ENCODE results near the gene CIZ1.

CIZ1 gene

DNA sequence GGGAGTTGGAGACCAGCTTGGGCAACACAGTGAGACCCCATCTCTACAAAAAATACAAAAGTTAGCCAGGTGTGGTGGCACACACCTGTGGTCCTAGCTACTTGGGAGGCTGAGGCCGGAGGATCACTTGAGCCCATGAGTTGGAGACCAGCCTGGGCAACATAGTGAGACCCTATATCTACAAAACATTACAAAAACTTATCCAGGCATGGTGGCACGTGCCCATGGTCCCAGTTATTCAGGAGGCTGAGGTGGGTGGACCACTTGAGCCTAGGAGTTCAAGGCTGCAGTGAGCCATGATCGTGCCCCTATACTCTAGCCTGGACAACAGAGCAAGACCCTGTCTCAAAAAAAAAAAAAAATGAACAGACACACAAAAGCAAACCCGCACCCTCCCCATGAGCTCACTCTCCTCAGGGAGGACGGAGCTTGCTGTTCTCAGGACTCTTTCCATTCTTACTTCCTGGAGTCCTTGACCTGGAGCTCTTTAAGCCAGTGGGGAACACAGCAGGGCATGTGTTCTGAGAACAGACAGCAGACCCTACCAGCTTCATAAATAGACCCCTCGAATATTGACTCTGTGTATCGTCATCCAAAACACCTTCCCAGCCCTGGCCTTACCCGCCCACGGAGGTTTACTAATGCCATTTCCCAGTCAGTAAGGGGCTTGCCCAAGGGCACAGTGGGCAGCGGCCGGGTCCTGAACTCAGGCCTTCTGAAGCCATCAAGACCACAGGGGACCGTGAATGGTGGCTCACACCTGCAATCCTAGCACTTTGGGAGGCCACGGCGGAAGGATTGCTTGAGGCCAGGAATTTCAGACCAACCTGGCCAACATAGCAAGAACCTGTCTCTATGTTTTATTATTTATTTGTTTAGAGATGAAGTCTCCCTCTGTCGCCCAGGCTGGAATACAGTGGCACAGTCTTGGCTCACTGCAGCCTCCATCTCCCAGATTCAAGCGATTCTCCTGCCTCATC lies 75.0 kb downstream of the CIZ1 start:
- Histone ChIP-seq H3K9me3 (ENCODE audit: severe bottlenecking) (no peaks in the 10 kb centered on the region), H3K27me3 (ENCODE audit: insufficient read depth, poor library complexity, severe bottlenecking) (no peaks in the 10 kb centered on the region), H3K4me3 (ENCODE audit: severe bottlenecking) (no peak overlapping the region), H3K27ac (ENCODE audit: poor library complexity, severe bottlenecking) (no peak overlapping the region), H3K4me1 (ENCODE audit: insufficient read depth, poor library complexity, severe bottlenecking) (no peaks in the 10 kb centered on the region), H3K36me3 (ENCODE audit: low read depth) (no peaks in the 10 kb centered on the region)
- ATAC-seq (ENCODE audit: low read depth) (no peak), DNase-seq (ENCODE audit: low spot score) (peak; percentile 38)
- TF ChIP-seq, protein P1, sequence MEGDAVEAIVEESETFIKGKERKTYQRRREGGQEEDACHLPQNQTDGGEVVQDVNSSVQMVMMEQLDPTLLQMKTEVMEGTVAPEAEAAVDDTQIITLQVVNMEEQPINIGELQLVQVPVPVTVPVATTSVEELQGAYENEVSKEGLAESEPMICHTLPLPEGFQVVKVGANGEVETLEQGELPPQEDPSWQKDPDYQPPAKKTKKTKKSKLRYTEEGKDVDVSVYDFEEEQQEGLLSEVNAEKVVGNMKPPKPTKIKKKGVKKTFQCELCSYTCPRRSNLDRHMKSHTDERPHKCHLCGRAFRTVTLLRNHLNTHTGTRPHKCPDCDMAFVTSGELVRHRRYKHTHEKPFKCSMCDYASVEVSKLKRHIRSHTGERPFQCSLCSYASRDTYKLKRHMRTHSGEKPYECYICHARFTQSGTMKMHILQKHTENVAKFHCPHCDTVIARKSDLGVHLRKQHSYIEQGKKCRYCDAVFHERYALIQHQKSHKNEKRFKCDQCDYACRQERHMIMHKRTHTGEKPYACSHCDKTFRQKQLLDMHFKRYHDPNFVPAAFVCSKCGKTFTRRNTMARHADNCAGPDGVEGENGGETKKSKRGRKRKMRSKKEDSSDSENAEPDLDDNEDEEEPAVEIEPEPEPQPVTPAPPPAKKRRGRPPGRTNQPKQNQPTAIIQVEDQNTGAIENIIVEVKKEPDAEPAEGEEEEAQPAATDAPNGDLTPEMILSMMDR (IDR thresholded peaks at IDR 0.05; ENCODE audit: poor library complexity, severe bottlenecking): no peak
